ENCODE data around the gene USP14. TPM values are rescaled to one million over a fixed set of nuclear protein-coding genes. Genes with fewer than 3 reads are reported as not detected.
A peak's percentile ranks its signal among the peaks of the same experiment; 100 is the strongest.
"Not testable (repeated sequence)": the region's sequence is repeated elsewhere in the genome, so short reads cannot be mapped to it uniquely, and the experiment has no call there.

Gene USP14
- total RNA-seq (26.0 TPM), polyA plus RNA-seq (ENCODE audit: insufficient read depth in 1 of 8, insufficient read length in 8 of 8, low replicate concordance in 1 of 8) (10 to 100 TPM; 30.8 to 60.0 (median 55.6) TPM)
- long read RNA-seq, donor 1, full-length matches to known transcripts, result 1 of 1 reads
- long read RNA-seq, donor 1, partial matches to known transcripts, result 0 of 1 reads
- long read RNA-seq, donor 1, other reads (novel, unspliced or antisense), result 0 of 1 reads
- long read RNA-seq, donor 2, full-length matches to known transcripts, result 5 of 5 reads
- long read RNA-seq, donor 2, partial matches to known transcripts, result 0 of 5 reads
- long read RNA-seq, donor 2, other reads (novel, unspliced or antisense), result 0 of 5 reads
- long read RNA-seq, donor 3, full-length matches to known transcripts, result 10 of 16 reads
- long read RNA-seq, donor 3, partial matches to known transcripts, result 6 of 16 reads
- long read RNA-seq, donor 3, other reads (novel, unspliced or antisense), result 0 of 16 reads
- long read RNA-seq, donor 4, full-length matches to known transcripts, result 9 of 9 reads
- long read RNA-seq, donor 4, partial matches to known transcripts, result 0 of 9 reads
- long read RNA-seq, donor 4, other reads (novel, unspliced or antisense), result 0 of 9 reads
- long read RNA-seq, donor 5, full-length matches to known transcripts, result 16 of 21 reads
- long read RNA-seq, donor 5, partial matches to known transcripts, result 5 of 21 reads
- long read RNA-seq, donor 5, other reads (novel, unspliced or antisense), result 0 of 21 reads
- long read RNA-seq, donor 6, full-length matches to known transcripts, result 16 of 16 reads
- long read RNA-seq, donor 6, partial matches to known transcripts, result 0 of 16 reads
- long read RNA-seq, donor 6, other reads (novel, unspliced or antisense), result 0 of 16 reads
- long read RNA-seq, donor 7, full-length matches to known transcripts, result 18 of 23 reads
- long read RNA-seq, donor 7, partial matches to known transcripts, result 5 of 23 reads
- long read RNA-seq, donor 7, other reads (novel, unspliced or antisense), result 0 of 23 reads
- long read RNA-seq, donor 8, full-length matches to known transcripts, result 6 of 21 reads
- long read RNA-seq, donor 8, partial matches to known transcripts, result 15 of 21 reads
- long read RNA-seq, donor 8, other reads (novel, unspliced or antisense), result 0 of 21 reads
- long read RNA-seq, donor 9, full-length matches to known transcripts, result 4 of 4 reads
- long read RNA-seq, donor 9, partial matches to known transcripts, result 0 of 4 reads
- long read RNA-seq, donor 9, other reads (novel, unspliced or antisense), result 0 of 4 reads
- long read RNA-seq, donor 10, full-length matches to known transcripts, result 10 of 10 reads
- long read RNA-seq, donor 10, partial matches to known transcripts, result 0 of 10 reads
- long read RNA-seq, donor 10, other reads (novel, unspliced or antisense), result 0 of 10 reads
- long read RNA-seq, donor 11, full-length matches to known transcripts, result 16 of 16 reads
- long read RNA-seq, donor 11, partial matches to known transcripts, result 0 of 16 reads
- long read RNA-seq, donor 11, other reads (novel, unspliced or antisense), result 0 of 16 reads

DNA sequence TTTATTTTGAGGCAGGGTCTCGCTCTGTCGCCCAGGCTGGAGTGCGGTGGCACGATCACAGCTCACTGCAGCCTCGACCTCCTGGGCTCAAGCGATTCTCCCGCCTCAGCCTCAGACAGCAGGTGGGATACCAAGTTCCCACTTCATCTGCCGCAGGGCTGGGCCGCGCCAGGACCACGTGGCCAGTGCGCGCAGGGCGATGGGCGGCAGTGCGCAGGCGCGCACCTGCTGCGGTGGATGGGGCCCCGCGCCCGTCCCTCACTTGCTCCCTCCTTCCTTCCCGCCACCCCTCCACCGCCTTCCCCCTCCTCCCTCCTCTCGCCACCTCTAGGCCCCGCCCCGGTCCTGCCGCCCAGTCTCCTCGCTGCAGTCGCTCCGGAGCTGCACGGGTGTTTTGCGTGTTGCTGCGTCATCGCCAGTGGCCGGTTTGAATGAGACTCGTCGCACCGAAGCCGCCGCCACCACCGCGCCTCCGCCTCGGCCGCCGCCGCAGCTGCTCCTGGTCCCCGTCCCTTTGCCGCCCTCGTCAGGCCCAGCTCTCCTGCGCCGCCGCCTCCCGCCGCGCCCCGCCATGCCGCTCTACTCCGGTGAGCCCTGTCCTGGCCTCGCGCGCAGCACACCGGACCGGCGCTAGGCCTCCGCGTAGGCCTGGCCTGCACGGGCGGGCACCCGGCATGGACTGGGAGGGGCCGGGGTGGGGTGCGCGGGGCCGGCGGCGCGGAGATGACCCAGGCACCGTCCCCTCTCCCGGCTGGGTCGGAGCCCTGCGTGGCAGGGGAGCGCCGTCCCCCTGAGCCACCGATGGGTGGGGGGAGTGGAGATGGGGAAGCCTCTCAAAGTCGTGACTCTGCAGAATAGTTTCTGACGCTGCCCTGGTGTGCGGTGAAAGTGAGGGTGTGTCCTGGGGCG lies at the start of gene USP14:
USP14 (plus strand) TSS at position 430 of the 909 bp plus-strand sequence; CDS start at position 572, 142 bp downstream.
- H3K4me1 ChIP-seq (ENCODE audit: control insufficient read depth, insufficient read depth, low read length), result peaks cover 6% of the 10 kb centered on the region
- H3K27ac ChIP-seq (ENCODE audit: low read length), result peak within 1 kb of the TSS; percentile 77
- no peaks in the 10 kb centered on the region for H3K27me3 ChIP-seq (ENCODE audit: control insufficient read depth, insufficient read depth, low read length)
- H3K36me3 ChIP-seq (ENCODE audit: control insufficient read depth, insufficient read depth, low read length), result no peaks in the 10 kb centered on the region
- H3K4me3 ChIP-seq (ENCODE audit: low read length), result peak within 1 kb of the TSS; percentile 74
- no peaks in the 10 kb centered on the region for H3K9me3 ChIP-seq (replicated peaks; ENCODE audit: control insufficient read depth, low read depth, low read length)
- under 1% methylated on average over 86 of the region's 89 CpGs for WGBS (ENCODE audit: insufficient coverage)
- peak; percentile 99 for DNase-seq

DNA sequence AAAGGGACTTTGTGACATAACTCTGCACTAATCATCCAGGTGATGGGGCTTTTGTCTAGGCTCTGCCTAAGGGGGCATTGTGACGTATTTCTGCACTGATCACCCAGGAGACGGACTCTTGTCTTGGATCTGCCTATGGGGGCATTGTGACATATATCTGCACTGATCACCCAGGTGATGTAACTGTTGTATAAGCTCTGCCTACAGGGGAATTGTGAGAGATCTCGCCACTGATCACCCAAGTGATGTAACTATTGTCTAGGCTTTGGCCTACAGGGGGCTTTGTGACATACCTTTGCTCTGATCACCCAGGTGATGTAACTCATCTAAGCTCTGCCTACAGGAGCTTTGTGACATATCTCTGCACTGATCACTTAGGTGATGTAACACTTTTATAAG lies 49.7 kb upstream of the USP14 start:
- WGBS (ENCODE audit: insufficient coverage), result no CpG with 5 or more reads among the region's 3 CpGs
- not testable (repeated sequence) for H3K9me3 ChIP-seq (replicated peaks; ENCODE audit: control insufficient read depth, low read depth, low read length); DNase-seq

DNA sequence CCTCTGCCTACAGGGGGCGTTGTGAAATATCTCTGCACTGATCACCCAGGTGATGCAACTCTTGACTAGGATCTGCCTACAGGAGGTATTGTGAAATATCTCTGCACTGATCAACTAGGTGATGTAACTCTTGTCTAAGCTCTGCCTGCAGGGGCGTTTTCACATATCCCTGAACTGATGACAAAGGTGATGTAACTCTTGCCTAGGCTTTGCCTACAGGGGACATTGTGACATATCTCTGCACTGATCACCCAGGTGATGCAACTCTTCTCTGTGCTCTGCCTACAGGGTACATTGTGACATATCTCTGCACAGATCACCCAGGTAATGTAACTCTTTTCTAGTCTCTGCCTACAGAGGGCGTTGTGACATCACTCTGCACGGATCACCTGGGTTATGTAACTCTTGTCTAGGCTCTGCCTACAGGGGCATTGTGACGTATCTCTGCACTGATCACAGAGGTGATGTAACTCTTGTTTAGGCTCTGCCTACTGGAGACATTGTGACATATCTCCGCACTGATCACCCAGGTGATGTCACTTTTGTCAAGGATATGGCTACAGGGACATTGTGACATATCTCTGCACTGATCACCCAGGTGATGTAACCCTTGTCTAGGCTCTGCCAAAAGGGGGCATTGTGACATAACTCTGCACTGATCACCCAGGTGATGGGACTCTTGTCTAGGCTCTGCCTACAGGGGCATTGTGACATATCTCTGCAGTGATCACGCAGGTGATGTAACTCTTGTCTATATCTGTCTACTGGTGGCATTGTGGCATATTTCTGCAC lies 49.0 kb upstream of the USP14 start:
- H3K36me3 ChIP-seq (ENCODE audit: control insufficient read depth, insufficient read depth, low read length); H3K27me3 ChIP-seq (ENCODE audit: control insufficient read depth, insufficient read depth, low read length); H3K4me3 ChIP-seq (ENCODE audit: low read length); DNase-seq; H3K9me3 ChIP-seq (replicated peaks; ENCODE audit: control insufficient read depth, low read depth, low read length); H3K27ac ChIP-seq (ENCODE audit: low read length); H3K4me1 ChIP-seq (ENCODE audit: control insufficient read depth, insufficient read depth, low read length): not testable (repeated sequence)
- WGBS (ENCODE audit: insufficient coverage), result 34% methylated on average over 3 of the region's 7 CpGs

More for the DNA sequence above, 49.7 kb upstream of the USP14 start:
- H3K27ac ChIP-seq (ENCODE audit: low read length); H3K27me3 ChIP-seq (ENCODE audit: control insufficient read depth, insufficient read depth, low read length); H3K36me3 ChIP-seq (ENCODE audit: control insufficient read depth, insufficient read depth, low read length); H3K4me1 ChIP-seq (ENCODE audit: control insufficient read depth, insufficient read depth, low read length); H3K4me3 ChIP-seq (ENCODE audit: low read length): not testable (repeated sequence)

DNA sequence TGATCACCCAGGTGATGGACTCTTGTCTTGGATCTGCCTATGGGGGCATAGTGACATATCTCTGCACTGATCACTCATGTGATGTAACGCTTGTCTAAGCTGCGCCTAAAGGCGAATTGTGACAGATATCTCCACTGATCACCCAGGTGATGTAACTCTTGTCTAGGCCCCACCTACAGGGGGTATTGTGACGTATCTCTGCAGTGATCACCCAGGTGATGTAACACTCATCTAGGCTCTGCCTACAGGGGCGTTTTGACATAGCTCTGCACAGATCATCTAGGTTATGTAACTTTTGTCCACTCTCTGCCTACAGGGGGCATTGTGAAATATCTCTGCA lies 48.5 kb upstream of the USP14 start:
- not testable (repeated sequence) for DNase-seq; H3K9me3 ChIP-seq (replicated peaks; ENCODE audit: control insufficient read depth, low read depth, low read length); H3K4me1 ChIP-seq (ENCODE audit: control insufficient read depth, insufficient read depth, low read length); H3K4me3 ChIP-seq (ENCODE audit: low read length); H3K36me3 ChIP-seq (ENCODE audit: control insufficient read depth, insufficient read depth, low read length); H3K27ac ChIP-seq (ENCODE audit: low read length); H3K27me3 ChIP-seq (ENCODE audit: control insufficient read depth, insufficient read depth, low read length)
- WGBS (ENCODE audit: insufficient coverage), result 81% methylated on average over 5 of the region's 5 CpGs

DNA sequence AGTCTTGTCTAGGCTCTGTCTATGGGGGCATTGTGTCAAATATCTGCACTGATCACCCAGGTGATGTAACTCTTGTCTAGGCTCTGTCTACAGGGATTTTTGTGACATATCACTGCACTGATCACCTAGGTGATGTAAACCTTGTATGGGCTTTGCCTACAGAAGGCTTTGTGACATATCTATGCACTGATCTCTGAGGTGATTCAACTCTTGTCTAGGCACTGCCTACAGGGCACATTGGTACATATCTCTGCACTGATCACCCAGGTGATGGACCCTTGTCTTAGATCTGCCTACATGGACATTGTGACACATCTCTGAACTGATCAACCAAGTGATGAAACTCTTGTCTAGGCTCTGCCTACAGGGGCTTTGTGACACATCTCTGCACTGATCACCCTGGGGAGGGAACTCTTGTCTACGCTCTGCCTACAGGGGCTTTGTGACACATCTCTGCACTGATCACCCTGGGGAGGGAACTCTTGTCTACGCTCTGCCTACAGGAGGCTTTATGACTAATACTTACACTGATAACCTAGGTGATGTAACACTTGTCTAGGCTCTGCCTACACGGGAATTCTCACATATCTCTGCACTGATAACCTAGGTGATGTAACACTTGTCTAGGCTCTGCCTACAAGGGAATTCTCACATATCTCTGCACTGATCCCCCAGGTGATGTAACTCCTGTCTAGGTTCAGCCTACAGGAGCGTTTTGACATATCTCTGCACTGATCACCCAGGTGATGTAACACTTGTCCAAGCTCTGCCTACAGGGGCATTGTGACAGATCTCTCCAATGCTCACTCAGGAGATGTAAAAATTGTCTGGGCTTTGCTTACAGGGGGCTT lies 47.8 kb upstream of the USP14 start:
- not testable (repeated sequence) for H3K36me3 ChIP-seq (ENCODE audit: control insufficient read depth, insufficient read depth, low read length); H3K27me3 ChIP-seq (ENCODE audit: control insufficient read depth, insufficient read depth, low read length); DNase-seq; H3K27ac ChIP-seq (ENCODE audit: low read length); H3K4me1 ChIP-seq (ENCODE audit: control insufficient read depth, insufficient read depth, low read length); H3K4me3 ChIP-seq (ENCODE audit: low read length); H3K9me3 ChIP-seq (replicated peaks; ENCODE audit: control insufficient read depth, low read depth, low read length)
- 65% methylated on average over 3 of the region's 4 CpGs for WGBS (ENCODE audit: insufficient coverage)

DNA sequence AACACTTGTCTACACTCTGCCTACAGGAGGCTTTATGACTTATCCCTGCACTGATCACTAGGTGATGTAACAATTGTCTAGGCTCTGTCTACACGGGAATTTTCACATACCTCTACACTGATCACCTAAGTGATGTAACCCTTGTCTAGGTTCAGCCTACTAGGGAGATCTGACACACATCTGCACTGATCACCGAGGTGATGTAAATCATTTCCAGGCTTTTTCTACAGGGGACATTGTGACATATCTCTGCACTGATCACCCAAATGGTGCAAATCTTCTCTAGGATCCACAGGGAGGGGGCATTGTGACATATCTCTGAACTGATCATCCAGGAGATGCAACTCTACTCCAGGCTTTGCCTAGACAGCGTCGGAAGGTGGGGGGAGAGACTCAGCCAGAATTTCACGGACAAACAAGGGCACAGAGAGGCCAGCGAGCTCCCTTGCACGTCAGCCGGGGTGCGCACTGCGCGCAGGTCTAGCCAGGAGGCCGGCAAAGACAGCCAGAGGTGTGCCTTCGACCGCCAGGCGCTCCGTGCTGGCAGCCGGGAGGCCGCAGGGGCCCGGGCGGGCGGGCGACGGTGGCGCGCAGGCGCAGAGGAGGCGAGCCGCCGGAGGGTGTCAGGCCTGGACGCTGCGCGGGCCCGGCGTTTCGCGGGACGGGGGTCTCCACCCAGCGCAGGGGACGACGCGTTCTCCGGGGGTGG lies 46.9 kb upstream of the USP14 start:
- peak; percentile 82 for DNase-seq
- Histone ChIP-seq H3K4me3 (ENCODE audit: low read length) (peak overlapping the region; percentile 19), H3K27me3 (ENCODE audit: control insufficient read depth, insufficient read depth, low read length) (no peaks in the 10 kb centered on the region), H3K9me3 (replicated peaks; ENCODE audit: control insufficient read depth, low read depth, low read length) (peaks cover 3% of the 10 kb centered on the region), H3K4me1 (ENCODE audit: control insufficient read depth, insufficient read depth, low read length) (no peaks in the 10 kb centered on the region), H3K27ac (ENCODE audit: low read length) (no peak overlapping the region), H3K36me3 (ENCODE audit: control insufficient read depth, insufficient read depth, low read length) (no peaks in the 10 kb centered on the region)
- WGBS (ENCODE audit: insufficient coverage), result 8% methylated on average over 26 of the region's 42 CpGs

DNA sequence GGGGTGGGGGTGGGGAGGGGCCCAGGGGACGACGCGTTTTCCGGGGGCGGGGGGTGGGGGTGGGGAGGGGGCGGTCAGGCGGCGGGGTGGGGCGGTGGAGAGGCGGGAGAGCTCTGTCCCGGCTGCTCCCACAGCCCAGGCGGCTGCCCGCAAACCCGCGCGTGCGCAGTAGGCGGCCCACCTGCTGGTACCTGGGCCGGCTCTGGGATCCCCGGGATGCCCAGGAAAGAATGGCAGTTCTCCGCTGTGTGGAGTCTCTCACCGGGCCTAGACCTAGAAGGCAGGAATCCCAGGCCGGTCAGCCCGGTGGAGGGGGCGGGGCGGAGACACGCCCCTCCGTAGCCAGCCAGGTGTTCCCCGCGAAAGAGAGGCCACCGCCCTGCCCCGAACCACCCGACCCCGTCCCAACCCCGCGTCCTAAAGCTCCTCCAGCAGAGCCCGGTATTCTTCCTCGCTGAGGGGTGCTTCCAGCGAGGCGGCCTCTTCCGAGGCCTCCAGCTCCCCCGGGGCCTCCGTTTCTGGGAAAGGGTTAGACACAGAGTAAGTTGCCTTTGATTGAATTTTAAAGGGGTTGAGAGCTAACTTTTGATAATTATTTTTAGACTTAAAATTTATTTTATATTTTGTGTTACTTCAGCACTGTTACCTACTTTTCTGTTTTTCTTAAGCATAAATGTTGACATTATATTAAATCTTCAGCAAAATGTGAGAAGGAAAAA lies 46.2 kb upstream of the USP14 start:
- WGBS (ENCODE audit: insufficient coverage), result 40% methylated on average over 5 of the region's 43 CpGs
- H3K4me3 ChIP-seq (ENCODE audit: low read length); H3K27me3 ChIP-seq (ENCODE audit: control insufficient read depth, insufficient read depth, low read length); H3K27ac ChIP-seq (ENCODE audit: low read length); H3K36me3 ChIP-seq (ENCODE audit: control insufficient read depth, insufficient read depth, low read length); DNase-seq; H3K9me3 ChIP-seq (replicated peaks; ENCODE audit: control insufficient read depth, low read depth, low read length); H3K4me1 ChIP-seq (ENCODE audit: control insufficient read depth, insufficient read depth, low read length): not testable (repeated sequence)

Data from muscle of leg (tissue), 16 donors.